Endothelial cell of umbilical vein (primary cell): ENCODE measurements around the gene NIPA2. TPM values are rescaled to one million over a fixed set of nuclear protein-coding genes. Genes with fewer than 3 reads are reported as not detected.

Experiments
- BruUV-seq: library from RNA; stranded (reverse); fragments of 400-500 nt; replicated peaks from 2 replicates; lab custom pipeline; 2021; lab: Mats Ljungman, UMichigan
- CTCF ChIA-PET: fragments of 300-600, 350-600 bp; sonication (Branson Sonifier 250); formaldehyde crosslinking; loops from one replicate; lab custom pipeline; 2021; ENCODE audit warnings: antibody characterized with exemption, inconsistent platforms; lab: Charles Lee
- POLR2A ChIA-PET: fragments of 300-600, 350-600 bp; sonication (Branson Sonifier 250); formaldehyde crosslinking; loops from one replicate; lab custom pipeline; 2021; ENCODE audit warnings: antibody characterized with exemption, inconsistent platforms; lab: Charles Lee
- DNase-seq: peaks from one replicate; pipeline ENCODE4 v3.0.0-alpha.2; 2011; ENCODE audit warnings: low read depth, low spot score
- FAIRE-seq: peaks from 2 replicates; lab custom pipeline; 2011; peaks lifted over from hg19 to GRCh38; lab: Jason Lieb, UNC
- H2AFZ ChIP-seq: 2 replicates; pipeline ENCODE4 v1.6.0; 2012; ENCODE audit warnings: low read depth, low read length, control low read depth, inconsistent platforms
- H3K27ac ChIP-seq: 2 replicates; pipeline ENCODE4 v1.5.1; 2011; ENCODE audit warnings: low read depth, mild to moderate bottlenecking, control low read depth, low read length, moderate library complexity; ENCODE audit not compliant: insufficient read depth
- H3K27me3 ChIP-seq, 2 experiments: 2 replicates each; pipeline versions ENCODE4 v1.6.0 to v1.6.1; 2011; ENCODE audit warnings: low read length in 2 of 2, mixed read lengths in 1 of 2; ENCODE audit not compliant: control insufficient read depth in 2 of 2, insufficient read depth in 2 of 2
- H3K36me3 ChIP-seq, 2 experiments: 2 replicates in 1 of 2; 3 replicates in 1 of 2; pipeline ENCODE4 v1.5.1; 2011; ENCODE audit warnings: low read length in 2 of 2, mild to moderate bottlenecking in 1 of 2, moderate library complexity in 1 of 2; ENCODE audit not compliant: control insufficient read depth in 2 of 2, insufficient read depth in 2 of 2; ENCODE audit errors: extremely low read depth in 1 of 2
- H3K4me1 ChIP-seq: 3 replicates; pipeline ENCODE4 v1.5.1; 2011; ENCODE audit warnings: mild to moderate bottlenecking, low read length; ENCODE audit not compliant: control insufficient read depth, insufficient read depth; ENCODE audit errors: extremely low read depth
- H3K4me2 ChIP-seq: 2 replicates; pipeline ENCODE4 v1.6.1; 2011; ENCODE audit warnings: low read length, control low read depth, mixed read lengths; ENCODE audit not compliant: insufficient read depth
- H3K4me3 ChIP-seq, 3 experiments: fragments of 200-600 bp in 1 of 3; sonication (generic), shearing (Covaris generic) in 1 of 3; replicated peaks in 1 of 3; 2 replicates each; pipeline ENCODE4 v1.5.1; 2011 to 2016; ENCODE audit warnings: control low read depth in 3 of 3, low read length in 3 of 3, mild to moderate bottlenecking in 2 of 3, inconsistent platforms in 1 of 3, low read depth in 1 of 3, moderate library complexity in 1 of 3; ENCODE audit not compliant: insufficient read depth in 1 of 3
- H3K79me2 ChIP-seq: 2 replicates; pipeline ENCODE4 v1.6.0; 2012; ENCODE audit warnings: low read length, inconsistent platforms; ENCODE audit not compliant: control insufficient read depth, insufficient read depth
- H3K9ac ChIP-seq: replicated peaks from 2 replicates; pipeline ENCODE3; 2011; ENCODE audit warnings: low read length, control low read depth; ENCODE audit not compliant: insufficient read depth; ENCODE audit errors: extremely low read depth
- H3K9me1 ChIP-seq: replicated peaks from 3 replicates; pipeline ENCODE4 v1.6.0; 2011; ENCODE audit warnings: mild to moderate bottlenecking, low read length; ENCODE audit not compliant: control insufficient read depth, insufficient read depth; ENCODE audit errors: extremely low read depth
- H3K9me3 ChIP-seq: replicated peaks from 2 replicates; pipeline ENCODE4 v1.5.1; 2012; ENCODE audit warnings: low read length, inconsistent platforms; ENCODE audit not compliant: control insufficient read depth, insufficient read depth
- H4K20me1 ChIP-seq: replicated peaks from 2 replicates; pipeline ENCODE3; 2011; ENCODE audit warnings: mild to moderate bottlenecking, low read length; ENCODE audit not compliant: control insufficient read depth, insufficient read depth; ENCODE audit errors: extremely low read depth
- EZH2 ChIP-seq: IDR thresholded peaks from 2 replicates; pipeline ENCODE4 v1.6.1; 2012; ENCODE audit warnings: borderline replicate concordance, low read depth, mild to moderate bottlenecking, moderate library complexity, low read length, inconsistent platforms; ENCODE audit not compliant: severe bottlenecking
- FOS ChIP-seq: IDR thresholded peaks from 2 replicates; pipeline ENCODE4 v1.6.1; 2011; ENCODE audit warnings: mild to moderate bottlenecking, low read length, moderate library complexity, borderline replicate concordance; ENCODE audit not compliant: insufficient read depth
- GATA2 ChIP-seq: IDR thresholded peaks from 2 replicates; pipeline ENCODE4 v1.7.0; 2011; ENCODE audit warnings: low read depth, mild to moderate bottlenecking, moderate library complexity, mixed read lengths, low read length; ENCODE audit not compliant: insufficient read length, insufficient read depth
- JUN ChIP-seq: IDR thresholded peaks from 2 replicates; pipeline ENCODE4 v1.6.1; 2011; ENCODE audit warnings: borderline replicate concordance, low read depth; ENCODE audit not compliant: insufficient read length, insufficient read depth
- MYC ChIP-seq: IDR thresholded peaks from one replicate; pipeline ENCODE4 v1.6.1; 2011; ENCODE audit warnings: mild to moderate bottlenecking, low read depth, low read length
- POLR2A ChIP-seq: IDR thresholded peaks from 2 replicates; pipeline ENCODE4 v1.6.1; 2012; ENCODE audit warnings: low read depth, mild to moderate bottlenecking, control low read depth, low read length
- POLR2AphosphoS5 ChIP-seq: IDR thresholded peaks from 2 replicates; pipeline ENCODE4 v1.6.1; 2012; ENCODE audit warnings: low read depth, mild to moderate bottlenecking, control low read depth, low read length, moderate library complexity; ENCODE audit not compliant: insufficient read depth
- dilution Hi-C: fragments of 300-500 bp; cut with MboI; formaldehyde crosslinking; loops from one replicate; pipeline ENCODE4 v1.15.0; 2019; ENCODE audit warnings: low sequenced_read_pairs; ENCODE audit not compliant: extremely low pct_ligation_motif_present
- intact Hi-C: fragments of 100-400 bp; cut with micrococcal nuclease; formaldehyde crosslinking; loops from one replicate; pipeline ENCODE4 v1.10.0; 2022
- polyA plus RNA-seq, 4 experiments: library from polyadenylated mRNA; depleted of rRNA in 3 of 4; stranded (reverse) in 3 of 4; unstranded in 1 of 4; fragments of >200 nt; gene quantifications; 2 replicates each; pipeline versions ENCODE4 v1.2.1 to v1.2.3, GENCODE V29; 2011 to 2012; ENCODE audit warnings: missing spikeins in 1 of 4
- total RNA-seq: library from RNA; stranded (reverse); gene quantifications from 2 replicates; pipeline ENCODE4 v1.2.3, GENCODE V29; 2021
- TF ChIP-seq, protein P1 (sequence below): IDR thresholded peaks from 2 replicates; pipeline ENCODE4 v1.6.1; 2011; ENCODE audit not compliant: insufficient read depth, insufficient read length
- TF ChIP-seq, protein P2 (sequence below), 2 donors: IDR thresholded peaks; 1 replicate in 1 of 2; 2 replicates in 1 of 2; pipeline ENCODE4 v1.5.1; 2011; ENCODE audit warnings: low read length in 2 of 2, mild to moderate bottlenecking in 2 of 2, moderate library complexity in 2 of 2, control low read depth in 1 of 2, inconsistent platforms in 1 of 2, low read depth in 1 of 2; ENCODE audit not compliant: insufficient read depth in 1 of 2; ENCODE audit errors: extremely low read depth in 1 of 2

Gene NIPA2
- total and polyA plus RNA-seq, 2 donors (not counting 3 experiments of a cell fraction or from before 2014, with no cell fraction given): 55.2 to 75.7 TPM

DNA sequence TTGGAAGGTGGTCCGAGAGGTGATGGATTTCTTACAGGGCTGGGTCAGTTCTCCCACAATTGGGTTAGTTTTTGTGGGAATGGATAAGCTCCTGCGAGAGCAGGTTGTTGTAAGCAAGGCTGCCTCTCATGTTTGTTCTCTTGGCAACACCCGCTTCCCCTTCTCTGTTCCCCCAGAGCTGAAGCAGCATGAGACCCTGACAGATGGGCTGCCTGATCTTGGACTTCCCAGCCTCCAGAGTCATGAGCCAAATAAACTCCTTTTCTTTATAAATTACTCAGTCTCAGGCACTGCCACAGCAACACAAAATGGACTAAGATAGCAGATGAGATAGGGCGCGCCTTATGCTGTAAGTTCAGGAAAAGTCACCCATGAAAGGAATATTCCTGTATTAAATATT lies 38.7 kb downstream of the NIPA2 start:
- Histone ChIP-seq H3K27me3 (no peaks in the 10 kb centered on the region), H3K4me2 (no peak overlapping the region), H2AFZ (no peak overlapping the region), H3K9me3 (no peaks in the 10 kb centered on the region), H3K79me2 (no peaks in the 10 kb centered on the region), H3K27ac (no peak overlapping the region), H3K9me1 (no peaks in the 10 kb centered on the region), H3K4me1 (no peaks in the 10 kb centered on the region), H3K4me3 (no peak overlapping the region), H3K9ac (no peak overlapping the region), H3K36me3 (peaks cover 4 to 37% of the 10 kb centered on the region in 2 experiments), H4K20me1 (no peaks in the 10 kb centered on the region)
- FAIRE-seq: no peak
- ChIA-PET POLR2A (no interaction called here), CTCF (no interaction called here)
- TF ChIP-seq, protein P1, sequence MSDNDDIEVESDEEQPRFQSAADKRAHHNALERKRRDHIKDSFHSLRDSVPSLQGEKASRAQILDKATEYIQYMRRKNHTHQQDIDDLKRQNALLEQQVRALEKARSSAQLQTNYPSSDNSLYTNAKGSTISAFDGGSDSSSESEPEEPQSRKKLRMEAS: no peak
- TF ChIP-seq POLR2A (no peak), POLR2AphosphoS5 (no peak), JUN (no peak), MYC (no peak), FOS (no peak), GATA2 (no peak), EZH2 (no peak)
- TF ChIP-seq, protein P2, sequence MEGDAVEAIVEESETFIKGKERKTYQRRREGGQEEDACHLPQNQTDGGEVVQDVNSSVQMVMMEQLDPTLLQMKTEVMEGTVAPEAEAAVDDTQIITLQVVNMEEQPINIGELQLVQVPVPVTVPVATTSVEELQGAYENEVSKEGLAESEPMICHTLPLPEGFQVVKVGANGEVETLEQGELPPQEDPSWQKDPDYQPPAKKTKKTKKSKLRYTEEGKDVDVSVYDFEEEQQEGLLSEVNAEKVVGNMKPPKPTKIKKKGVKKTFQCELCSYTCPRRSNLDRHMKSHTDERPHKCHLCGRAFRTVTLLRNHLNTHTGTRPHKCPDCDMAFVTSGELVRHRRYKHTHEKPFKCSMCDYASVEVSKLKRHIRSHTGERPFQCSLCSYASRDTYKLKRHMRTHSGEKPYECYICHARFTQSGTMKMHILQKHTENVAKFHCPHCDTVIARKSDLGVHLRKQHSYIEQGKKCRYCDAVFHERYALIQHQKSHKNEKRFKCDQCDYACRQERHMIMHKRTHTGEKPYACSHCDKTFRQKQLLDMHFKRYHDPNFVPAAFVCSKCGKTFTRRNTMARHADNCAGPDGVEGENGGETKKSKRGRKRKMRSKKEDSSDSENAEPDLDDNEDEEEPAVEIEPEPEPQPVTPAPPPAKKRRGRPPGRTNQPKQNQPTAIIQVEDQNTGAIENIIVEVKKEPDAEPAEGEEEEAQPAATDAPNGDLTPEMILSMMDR (IDR thresholded peaks at IDR 0.05; ENCODE audit: extremely low read depth in 1 of 2, insufficient read depth in 1 of 2, low read depth in 1 of 2, low read length in 2 of 2): no peak
- no TSS peak for BruUV-seq
- intact Hi-C loops: no loop called here
- dilution Hi-C loops: no loop called here
- DNase-seq: no peak
